GM19193 (cell line): ENCODE measurements around the gene C15orf39.
A peak's percentile ranks its signal among the peaks of the same experiment; 100 is the strongest.

Experiments used
- POLR2A ChIP-seq: IDR thresholded peaks from 4 replicates; pipeline ENCODE4 v1.6.1; 2011; ENCODE audit not compliant: insufficient read depth, insufficient read length; ENCODE audit errors: extremely low read depth

C15orf39 gene

DNA sequence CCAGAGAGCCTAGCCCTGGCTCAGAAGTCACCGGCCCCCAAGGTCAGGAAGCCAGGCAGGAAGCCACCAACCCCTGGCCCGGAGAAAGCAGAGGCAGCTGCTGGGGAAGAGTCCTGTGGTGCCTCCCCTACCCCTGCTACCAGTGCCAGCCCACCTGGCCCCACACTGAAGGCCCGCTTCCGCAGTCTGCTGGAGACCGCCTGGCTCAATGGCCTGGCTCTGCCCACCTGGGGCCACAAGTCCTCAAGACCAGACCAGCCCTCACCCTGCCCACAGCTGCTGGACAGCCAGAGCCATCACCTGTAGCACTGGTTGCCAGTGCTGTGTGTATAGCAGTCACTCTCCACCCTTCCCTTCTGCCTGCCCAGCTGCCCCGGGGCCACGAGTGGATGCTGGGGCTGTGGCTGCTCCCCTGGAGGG is 9.1 kb downstream of the C15orf39 start:
- TF ChIP-seq POLR2A, result no peak

DNA sequence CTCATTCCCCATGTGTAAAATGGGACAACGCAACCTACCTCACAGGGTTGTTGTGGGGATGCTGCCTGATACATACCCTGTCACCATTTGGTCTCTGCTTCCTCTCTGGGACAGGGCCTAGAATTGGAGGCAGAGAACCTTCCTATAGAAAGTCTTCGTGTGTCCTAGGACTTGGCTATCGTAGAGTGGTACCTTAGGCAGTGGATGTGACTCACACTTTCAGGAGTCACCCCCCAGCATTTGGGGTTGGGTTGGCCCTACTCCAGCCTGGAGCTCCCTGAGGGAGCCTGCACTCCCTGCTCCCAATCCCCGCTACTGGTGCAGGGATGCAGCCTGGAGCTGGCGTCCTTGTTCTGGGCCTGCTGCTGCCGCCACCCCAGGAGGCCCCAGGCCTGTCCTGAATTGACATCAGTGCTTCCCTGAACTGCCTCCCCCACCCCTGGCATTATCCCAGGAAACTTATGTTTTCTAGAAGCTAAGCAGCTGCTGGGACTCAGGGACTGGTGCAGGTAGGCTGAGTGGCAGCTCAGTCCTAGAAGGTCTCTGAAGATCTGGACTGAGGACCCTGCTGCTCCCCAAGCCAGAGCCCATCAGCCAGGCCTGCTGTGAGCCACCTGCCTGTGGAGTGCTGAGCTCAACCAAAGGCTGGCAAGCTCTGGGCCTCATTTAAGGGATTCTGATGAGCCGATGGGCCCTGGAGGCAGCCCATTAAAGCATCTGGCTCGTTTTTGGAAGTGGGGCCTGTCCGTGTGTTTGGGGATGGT is 9.9 kb downstream of the C15orf39 start:
- peak; percentile 24 for TF ChIP-seq POLR2A

DNA sequence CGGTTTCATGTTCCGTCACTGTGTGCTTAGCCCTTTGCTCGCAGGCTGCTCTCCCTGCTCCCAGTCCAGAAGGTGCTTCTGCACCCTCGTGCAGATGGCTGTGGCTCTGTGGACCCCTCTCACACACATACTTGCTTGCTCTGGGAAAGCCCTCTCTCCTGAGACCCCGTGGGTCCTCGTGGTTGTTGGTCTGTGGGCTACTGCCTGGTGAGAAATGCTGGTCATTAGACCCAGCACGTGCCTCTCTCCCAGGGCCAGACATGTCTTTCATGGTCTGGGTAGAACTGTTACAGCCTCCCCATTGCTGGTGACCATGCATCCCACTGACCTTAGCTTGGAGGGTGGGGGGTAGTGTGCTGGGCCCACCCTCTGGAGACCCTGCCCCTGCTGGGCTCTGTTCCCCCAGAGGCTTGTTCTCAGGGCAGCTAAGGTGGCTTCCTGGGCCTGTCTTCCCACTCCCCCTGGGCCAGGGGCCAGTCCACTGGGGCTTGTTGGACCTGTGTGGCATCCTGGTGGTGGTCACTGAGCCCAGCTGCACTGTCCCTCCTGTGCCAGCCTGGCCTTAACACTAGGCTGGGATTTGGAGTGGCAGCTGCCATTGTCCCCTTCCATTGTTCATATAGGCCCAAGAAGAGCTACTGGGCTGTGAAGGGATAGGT is 10.6 kb downstream of the C15orf39 start:
- no peak for TF ChIP-seq POLR2A

DNA sequence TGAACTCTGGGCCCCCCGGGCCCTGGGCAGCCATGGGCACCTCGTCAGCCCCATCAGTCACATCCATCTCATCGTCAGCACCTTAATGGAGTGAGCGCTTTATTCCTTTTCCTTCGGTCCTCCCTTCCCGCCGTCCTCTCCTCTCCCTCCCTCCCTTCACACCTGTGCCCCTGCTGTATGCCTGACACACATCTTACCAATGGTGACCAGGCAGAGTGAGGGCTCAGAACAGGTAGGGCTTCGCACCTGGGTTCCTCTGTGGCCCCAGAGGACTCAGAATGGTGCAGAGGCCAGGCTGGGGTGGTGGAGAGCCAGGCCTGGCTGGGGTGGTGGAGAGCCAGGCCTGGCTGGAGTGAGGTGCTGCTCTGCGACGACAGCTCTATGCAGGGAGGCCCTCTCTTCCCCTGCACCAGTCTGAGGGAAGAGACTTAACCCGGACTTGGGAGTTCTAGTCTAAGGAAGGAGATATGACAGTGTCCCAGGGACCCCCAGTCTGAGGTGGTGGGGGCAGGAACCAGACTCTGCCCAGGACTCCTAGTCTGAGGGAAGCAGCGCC is 11.6 kb downstream of the C15orf39 start:
- no peak for TF ChIP-seq POLR2A

DNA sequence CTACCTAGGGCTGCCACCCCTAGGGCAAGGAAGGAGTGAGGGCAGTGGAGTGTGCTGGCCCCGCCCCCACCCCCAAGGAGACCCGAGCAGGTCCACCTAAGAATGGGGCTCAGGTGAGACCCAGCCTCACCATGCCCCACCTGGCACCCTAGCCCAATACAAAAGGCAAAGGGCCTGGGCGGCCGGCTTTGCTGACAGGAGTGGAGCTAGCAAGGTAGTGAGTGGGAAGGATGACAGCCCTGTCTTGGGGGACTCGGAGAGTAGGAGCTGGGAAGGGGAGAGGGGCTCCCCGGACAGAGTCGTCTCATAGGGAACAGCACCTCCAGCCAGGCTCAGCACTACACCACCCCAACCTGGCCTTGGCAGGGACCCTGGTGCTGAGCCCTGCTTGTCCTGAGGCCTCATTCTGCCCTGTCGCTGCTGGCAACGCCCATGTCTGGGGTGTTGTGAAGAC is 12.1 kb downstream of the C15orf39 start:
- peak; percentile 53 for TF ChIP-seq POLR2A

DNA sequence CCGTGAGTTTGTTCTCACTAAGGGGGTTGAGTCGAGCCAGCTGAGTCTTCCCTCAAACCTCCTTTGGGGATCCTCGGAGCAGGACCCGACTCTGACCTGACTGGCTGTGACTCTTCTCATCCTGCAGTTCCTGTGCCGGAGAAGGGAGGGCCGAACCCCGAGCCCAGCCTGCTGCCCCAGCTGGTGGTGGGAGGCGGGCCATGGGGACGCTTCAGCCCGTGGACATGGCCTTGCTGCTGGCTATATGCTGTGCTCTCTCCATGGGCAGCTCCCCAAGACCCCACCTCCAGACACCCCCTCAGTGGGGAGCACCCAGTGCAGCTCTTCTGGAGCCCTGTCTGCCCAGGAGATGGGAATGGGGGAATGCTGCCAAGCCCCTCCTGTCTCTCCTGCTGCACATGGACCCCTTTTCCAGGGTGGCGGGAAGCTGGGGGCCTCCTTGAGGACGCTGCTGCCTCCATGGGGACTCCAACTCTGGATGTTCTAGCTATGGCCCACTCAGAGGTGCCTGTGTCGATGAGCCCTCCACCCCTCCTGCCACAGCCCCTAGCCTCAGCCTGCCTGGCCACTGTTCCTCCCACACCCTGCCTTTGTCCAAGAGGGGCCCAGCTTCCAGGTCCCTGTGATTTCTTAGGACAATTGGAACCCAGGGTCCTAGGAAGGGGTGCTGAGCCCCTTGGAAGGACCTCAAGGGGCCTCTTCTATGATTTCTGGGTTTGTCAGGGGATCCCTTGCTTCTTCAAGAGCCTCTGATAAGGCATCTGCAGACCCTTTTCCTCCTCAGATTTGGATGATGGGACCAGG is 12.8 kb downstream of the C15orf39 start:
- no peak for TF ChIP-seq POLR2A

DNA sequence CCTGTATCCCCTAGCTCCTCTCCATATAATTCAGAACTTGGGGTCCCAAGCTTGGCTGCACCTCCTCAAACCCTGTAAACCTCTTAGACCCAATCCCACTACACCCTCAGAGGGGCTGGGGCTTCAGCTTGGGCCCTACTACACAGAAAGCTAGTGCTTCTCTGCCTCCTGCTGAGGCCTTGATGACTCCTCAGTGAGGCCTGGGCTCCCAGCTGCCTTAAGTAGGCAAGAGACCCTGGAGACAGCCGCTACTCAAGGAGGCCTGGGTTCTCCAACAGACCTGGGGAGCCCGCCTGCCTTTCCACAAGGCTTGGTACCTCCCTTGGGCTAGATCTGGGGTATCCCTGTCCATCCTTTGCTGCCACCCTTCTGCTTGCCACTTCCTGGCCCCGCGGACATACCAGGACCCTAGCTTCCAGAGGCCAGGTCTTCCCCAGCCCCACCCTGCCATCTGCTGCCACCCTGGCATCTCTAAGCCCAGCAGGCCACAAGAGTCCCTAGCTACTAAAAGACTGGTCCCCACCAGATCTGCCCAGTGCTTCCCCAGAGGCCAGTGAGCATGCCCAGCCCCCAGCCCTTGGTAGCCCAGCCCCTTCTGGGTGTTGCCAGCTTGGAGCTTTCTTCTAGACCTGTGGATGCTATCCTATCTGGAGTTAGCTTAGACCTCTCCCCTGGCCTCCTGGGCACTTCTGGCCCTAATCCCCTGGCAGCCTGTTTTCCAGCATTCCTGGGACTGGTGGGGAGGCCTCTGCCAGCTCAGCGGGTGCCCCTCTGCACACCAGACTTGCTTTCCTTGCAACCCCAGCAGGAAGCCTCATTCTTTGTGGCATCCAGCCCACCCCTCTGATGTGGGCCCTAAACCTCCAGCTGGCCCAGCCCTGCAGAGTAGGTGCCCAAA is 13.7 kb downstream of the C15orf39 start:
- peak; percentile 18 for TF ChIP-seq POLR2A

DNA sequence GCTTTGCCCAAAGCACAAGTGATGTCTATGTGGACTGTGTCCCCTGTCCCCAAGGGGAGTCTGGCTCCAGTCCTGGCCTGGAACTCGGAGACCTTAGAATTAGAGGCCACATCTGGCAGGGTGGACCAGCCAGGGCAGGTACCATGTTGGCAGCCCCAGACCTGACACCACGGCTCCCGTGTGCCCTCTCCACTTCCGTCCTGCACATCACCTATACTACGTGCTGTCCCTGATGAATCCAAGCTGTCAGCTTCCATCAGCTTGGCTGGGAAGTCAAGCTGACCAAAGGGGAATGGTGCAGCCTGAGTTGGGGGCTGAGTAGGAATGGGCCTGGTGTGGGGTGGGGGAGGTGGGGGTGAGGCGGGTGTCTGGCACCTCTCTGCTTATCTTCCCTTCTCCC is 15.3 kb downstream of the C15orf39 start:
- no peak for TF ChIP-seq POLR2A

DNA sequence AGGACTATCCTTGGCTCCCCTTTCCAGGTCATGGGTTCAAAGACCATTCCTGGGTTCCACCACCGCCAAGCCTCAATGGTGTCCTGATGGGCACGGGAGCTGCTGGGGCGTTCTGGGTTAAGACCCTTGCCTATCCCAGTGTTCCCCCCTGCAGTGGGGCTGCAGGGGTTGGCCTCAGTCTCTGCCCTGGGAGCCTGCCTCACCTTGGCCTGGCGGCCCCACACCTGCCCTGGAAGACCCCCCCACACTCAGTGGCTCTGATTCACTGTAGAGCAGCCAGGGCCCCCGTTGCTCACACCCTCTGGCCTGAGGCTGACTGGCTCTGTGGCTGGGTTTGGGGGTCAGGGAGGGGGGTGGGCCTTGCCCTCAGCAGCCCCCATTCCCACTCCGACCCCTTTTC is 22.0 kb downstream of the C15orf39 start:
- no peak for TF ChIP-seq POLR2A

DNA sequence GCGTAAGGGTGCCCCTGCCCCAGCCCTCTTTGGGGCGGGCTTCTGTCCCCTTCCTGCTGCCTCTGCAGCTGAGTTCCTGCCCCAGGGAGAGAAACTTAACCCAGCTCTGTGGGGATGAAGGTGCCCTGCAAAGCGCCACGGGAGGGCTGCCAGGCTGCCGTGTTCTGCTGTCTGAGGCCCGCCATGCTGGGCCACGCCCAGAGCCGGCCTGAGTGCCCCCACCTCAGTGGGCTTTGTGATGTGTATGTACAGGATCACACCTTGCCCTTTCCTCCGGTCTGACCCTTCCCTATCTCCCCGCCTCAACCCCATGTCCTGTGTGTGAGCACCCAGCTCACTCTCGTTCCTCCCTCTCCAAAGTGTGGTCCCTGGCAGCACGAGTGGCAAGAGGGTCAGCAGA is 22.6 kb downstream of the C15orf39 start:
- TF ChIP-seq POLR2A, result no peak

DNA sequence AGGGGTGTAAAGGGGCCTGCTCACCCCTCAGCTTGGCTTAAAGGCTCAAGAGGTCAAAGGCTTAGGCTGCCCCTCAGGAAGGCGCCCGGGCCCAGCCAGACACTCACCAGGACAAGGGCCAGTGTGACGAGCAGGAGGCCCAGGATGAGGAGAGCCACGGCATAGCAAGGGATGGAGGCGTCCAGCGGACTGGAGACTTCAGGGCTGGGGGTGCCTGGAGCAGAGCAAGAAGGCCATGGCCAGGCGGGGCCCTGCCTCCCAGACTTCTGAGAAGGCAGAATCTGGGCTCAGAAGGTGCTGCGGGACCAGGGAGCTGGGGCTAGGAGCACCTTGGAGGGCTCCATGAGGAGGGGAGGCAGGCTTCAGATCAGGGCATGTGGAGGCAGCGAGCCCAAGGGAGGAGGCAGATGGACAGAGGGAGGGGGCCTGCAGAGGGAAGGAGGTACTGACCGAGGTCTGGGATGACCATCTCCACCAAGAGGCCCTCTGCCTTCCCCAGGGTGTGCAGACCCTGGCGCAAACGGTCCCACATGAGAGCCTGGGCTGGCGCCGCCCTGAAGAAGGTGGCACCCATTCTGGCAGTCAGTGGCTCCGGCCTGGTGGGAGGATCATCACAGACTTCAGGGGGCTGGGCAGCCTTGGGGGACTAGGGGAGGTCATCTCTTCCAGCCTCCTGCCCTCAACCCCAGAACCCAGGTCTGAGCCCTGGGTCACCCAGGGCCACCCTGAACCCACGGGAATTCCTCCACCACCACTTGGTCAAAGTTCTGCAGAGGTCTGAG is 24.5 kb downstream of the C15orf39 start:
- no peak for TF ChIP-seq POLR2A

DNA sequence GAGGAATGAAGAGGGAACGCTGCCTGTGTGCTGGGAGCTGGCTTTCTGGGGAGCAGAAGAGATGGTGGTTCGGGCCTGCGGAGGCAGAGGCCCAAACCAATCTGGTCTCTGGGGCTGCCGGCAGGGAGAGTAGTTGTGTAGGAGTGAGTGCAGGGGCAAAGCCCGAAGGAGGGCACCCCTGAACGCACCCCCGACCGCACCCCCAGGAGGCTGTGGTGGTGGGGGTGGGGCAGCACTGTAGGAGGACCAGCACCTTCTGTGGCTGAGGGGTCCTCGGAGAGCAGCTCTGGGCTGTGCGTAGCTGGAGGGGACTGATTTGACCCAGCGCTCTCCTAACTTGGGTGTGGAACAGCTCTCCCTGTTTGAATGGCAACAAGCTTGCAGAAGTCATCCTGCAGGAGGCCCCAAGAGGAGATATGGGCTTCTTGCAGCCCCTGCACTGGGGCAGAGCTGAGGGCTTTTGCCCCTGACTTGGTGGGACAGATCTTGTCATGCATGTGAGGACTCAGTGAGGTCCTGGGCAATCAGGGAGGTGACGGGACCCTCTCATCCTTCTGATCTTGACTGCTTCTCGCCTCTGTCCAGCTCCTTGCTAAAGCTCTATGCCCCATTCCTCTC is 26.1 kb downstream of the C15orf39 start:
- no peak for TF ChIP-seq POLR2A

DNA sequence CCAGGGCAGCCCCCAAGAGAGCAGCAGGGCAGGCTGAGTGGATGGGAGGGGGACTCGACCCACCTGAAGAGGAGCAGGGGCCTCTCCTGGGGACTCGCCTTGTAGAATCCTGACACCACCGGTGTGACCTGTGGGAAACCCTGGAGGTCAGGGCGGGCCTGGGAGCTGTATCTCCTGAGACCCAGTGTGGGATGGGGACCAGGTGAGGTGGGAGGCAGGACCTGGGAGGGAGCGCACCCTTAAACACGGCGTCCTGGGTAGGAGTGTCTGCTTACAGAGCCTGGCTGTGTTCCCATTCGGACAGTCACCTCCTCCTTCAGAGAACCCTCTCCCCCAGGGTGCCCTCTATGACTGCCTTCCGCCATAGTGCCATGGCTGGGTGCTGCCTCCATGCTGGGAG is 27.1 kb downstream of the C15orf39 start:
- TF ChIP-seq POLR2A, result no peak
